Neural cell (in vitro differentiated cells): ENCODE measurements around the gene CEACAM7. TPM values are rescaled to one million over a fixed set of nuclear protein-coding genes. Genes with fewer than 3 reads are reported as not detected.

Experiments
- H2AFZ ChIP-seq: fragments of 200-600, 300-800 bp; sonication (generic), shearing (Covaris generic); 2 replicates; pipeline ENCODE4 v1.6.0; 2014; ENCODE audit warnings: low read depth, mild to moderate bottlenecking, antibody characterized with exemption, low read length, moderate library complexity
- H3F3A ChIP-seq: fragments of 200-600 bp; shearing (Covaris generic); 2 replicates; pipeline ENCODE4 v1.6.1; 2016; ENCODE audit warnings: mild to moderate bottlenecking, moderate library complexity, mixed read lengths, antibody characterized with exemption, low read length; ENCODE audit not compliant: insufficient read depth, poor library complexity, severe bottlenecking
- H3K27ac ChIP-seq: fragments of 200-600, 300-800 bp; sonication (generic), shearing (Covaris generic); 2 replicates; pipeline ENCODE4 v1.5.1; 2014; ENCODE audit warnings: mild to moderate bottlenecking, low read length, moderate library complexity
- H3K27me3 ChIP-seq: fragments of 300-800, 200-600 bp; sonication (generic), shearing (Covaris generic); 2 replicates; pipeline ENCODE4 v1.6.0; 2014; ENCODE audit warnings: mild to moderate bottlenecking, low read depth, low read length, moderate library complexity; ENCODE audit not compliant: insufficient read depth
- H3K36me3 ChIP-seq: fragments of 300-800, 200-600 bp; sonication (generic), shearing (Covaris generic); 2 replicates; pipeline ENCODE4 v1.5.1; 2014; ENCODE audit warnings: mild to moderate bottlenecking, antibody characterized with exemption, low read length, moderate library complexity; ENCODE audit not compliant: insufficient read depth
- H3K4me2 ChIP-seq: fragments of 300-800, 200-600 bp; sonication (generic), shearing (Covaris generic); 2 replicates; pipeline ENCODE4 v1.6.0; 2014; ENCODE audit warnings: mild to moderate bottlenecking, low read length
- H3K4me3 ChIP-seq: fragments of 300-800, 200-600 bp; sonication (generic), shearing (Covaris generic); 2 replicates; pipeline ENCODE4 v1.5.1; 2014; ENCODE audit warnings: mild to moderate bottlenecking, low read length, moderate library complexity
- H3K79me2 ChIP-seq: fragments of 200-600 bp; shearing (Covaris generic); replicated peaks from 2 replicates; pipeline ENCODE4 v1.6.0; 2014; ENCODE audit warnings: mild to moderate bottlenecking, low read length, moderate library complexity; ENCODE audit not compliant: insufficient read depth
- H3K9ac ChIP-seq: fragments of 300-800, 200-600 bp; sonication (generic), shearing (Covaris generic); 2 replicates; pipeline ENCODE4 v1.6.1; 2016; ENCODE audit warnings: mild to moderate bottlenecking, low read length, mixed read lengths
- H3K9me2 ChIP-seq: fragments of 200-600 bp; shearing (Covaris generic); 2 replicates; pipeline ENCODE4 v1.6.1; 2016; ENCODE audit warnings: mild to moderate bottlenecking, low read length, mixed read lengths; ENCODE audit not compliant: insufficient read depth
- H3K9me3 ChIP-seq: fragments of 200-600, 300-800 bp; sonication (generic), shearing (Covaris generic); 2 replicates; pipeline ENCODE4 v1.6.1; 2016; ENCODE audit warnings: mild to moderate bottlenecking, mixed run types, low read length, moderate library complexity, mixed read lengths
- H4K20me1 ChIP-seq: fragments of 200-600 bp; shearing (Covaris generic); 2 replicates; pipeline ENCODE4 v1.6.1; 2016; ENCODE audit warnings: mild to moderate bottlenecking, mixed run types; ENCODE audit not compliant: insufficient read depth
- CTCF ChIP-seq: fragments of 450-650 bp; IDR thresholded peaks from 2 replicates; pipeline ENCODE4 v1.5.1; 2014; ENCODE audit warnings: antibody characterized with exemption, mild to moderate bottlenecking, moderate library complexity; ENCODE audit not compliant: poor library complexity, severe bottlenecking
- EP300 ChIP-seq: fragments of 450-650 bp; conservative IDR thresholded peaks from 2 replicates; pipeline ENCODE4 v1.6.1; 2014; ENCODE audit warnings: antibody characterized with exemption, mild to moderate bottlenecking, moderate library complexity; ENCODE audit not compliant: poor library complexity, severe bottlenecking
- EZH2 ChIP-seq: fragments of 200-600, 300-800 bp; shearing (Covaris generic), sonication (generic); IDR thresholded peaks from 2 replicates; pipeline ENCODE4 v1.6.1; 2014; ENCODE audit warnings: antibody characterized with exemption, low read length, borderline replicate concordance, mild to moderate bottlenecking; ENCODE audit not compliant: insufficient read depth, poor library complexity, severe bottlenecking
- MXI1 ChIP-seq: fragments of 450-650 bp; conservative IDR thresholded peaks from 2 replicates; pipeline ENCODE4 v1.6.1; 2014; ENCODE audit warnings: antibody characterized with exemption, mild to moderate bottlenecking; ENCODE audit not compliant: poor library complexity, severe bottlenecking
- POLR2AphosphoS5 ChIP-seq: IDR thresholded peaks from 2 replicates; pipeline ENCODE4 v1.6.1; 2012
- RAD21 ChIP-seq: fragments of 450-650 bp; conservative IDR thresholded peaks from 2 replicates; pipeline ENCODE4 v1.6.1; 2014; ENCODE audit warnings: antibody characterized with exemption, mild to moderate bottlenecking, moderate library complexity
- SMC3 ChIP-seq: fragments of 450-650 bp; conservative IDR thresholded peaks from 2 replicates; pipeline ENCODE4 v1.6.1; 2014; ENCODE audit warnings: antibody characterized with exemption, mild to moderate bottlenecking, moderate library complexity; ENCODE audit not compliant: poor library complexity
- TAF1 ChIP-seq: IDR thresholded peaks from 2 replicates; pipeline ENCODE4 v1.6.1; 2012; ENCODE audit warnings: low read depth
- polyA minus RNA-seq: library from RNA; depleted of rRNA, polyadenylated mRNA; stranded (reverse); fragments of >200 nt; gene quantifications from 2 replicates; pipeline ENCODE4 v1.2.3, GENCODE V29; 2014
- polyA plus RNA-seq: library from polyadenylated mRNA; depleted of rRNA; stranded (reverse); fragments of >200 nt; gene quantifications from 2 replicates; pipeline ENCODE4 v1.2.3, GENCODE V29; 2014
- TF ChIP-seq, protein P1 (sequence below): IDR thresholded peaks from 2 replicates; pipeline ENCODE4 v1.6.1; 2012; ENCODE audit warnings: borderline replicate concordance

The CEACAM7 gene
- not detected in 2 replicates for polyA plus RNA-seq
- polyA minus RNA-seq, result not detected in 2 replicates

DNA sequence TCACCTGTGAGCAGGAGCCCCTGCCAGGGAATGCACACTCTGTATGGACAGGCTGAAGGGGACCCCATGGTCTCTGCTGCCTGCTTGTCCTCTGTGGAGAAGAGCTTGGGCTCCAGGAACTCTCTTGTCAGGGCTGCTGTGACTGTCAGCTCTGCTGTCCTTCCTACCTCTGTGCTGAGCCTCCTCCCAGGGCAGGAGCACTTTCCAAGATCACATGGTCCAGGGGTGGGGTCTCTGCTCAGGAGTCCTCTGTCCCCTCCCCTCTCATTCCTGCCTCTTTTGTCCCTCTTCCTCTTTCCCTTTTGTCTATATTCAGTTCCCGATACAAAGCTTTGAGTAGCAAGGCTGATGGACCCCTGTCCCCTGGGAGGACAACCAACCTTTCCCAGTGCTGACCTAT lies at the start of gene CEACAM7:
TSS of gene CEACAM7 (minus strand) at position 173 of the 400 bp plus-strand sequence. CDS start at position 68, 105 bp downstream.
- TF ChIP-seq CTCF (no peak), SMC3 (no peak), POLR2AphosphoS5 (no peak), MXI1 (no peak), EZH2 (no peak), TAF1 (no peak), EP300 (no peak), RAD21 (no peak)
- TF ChIP-seq, protein P1, sequence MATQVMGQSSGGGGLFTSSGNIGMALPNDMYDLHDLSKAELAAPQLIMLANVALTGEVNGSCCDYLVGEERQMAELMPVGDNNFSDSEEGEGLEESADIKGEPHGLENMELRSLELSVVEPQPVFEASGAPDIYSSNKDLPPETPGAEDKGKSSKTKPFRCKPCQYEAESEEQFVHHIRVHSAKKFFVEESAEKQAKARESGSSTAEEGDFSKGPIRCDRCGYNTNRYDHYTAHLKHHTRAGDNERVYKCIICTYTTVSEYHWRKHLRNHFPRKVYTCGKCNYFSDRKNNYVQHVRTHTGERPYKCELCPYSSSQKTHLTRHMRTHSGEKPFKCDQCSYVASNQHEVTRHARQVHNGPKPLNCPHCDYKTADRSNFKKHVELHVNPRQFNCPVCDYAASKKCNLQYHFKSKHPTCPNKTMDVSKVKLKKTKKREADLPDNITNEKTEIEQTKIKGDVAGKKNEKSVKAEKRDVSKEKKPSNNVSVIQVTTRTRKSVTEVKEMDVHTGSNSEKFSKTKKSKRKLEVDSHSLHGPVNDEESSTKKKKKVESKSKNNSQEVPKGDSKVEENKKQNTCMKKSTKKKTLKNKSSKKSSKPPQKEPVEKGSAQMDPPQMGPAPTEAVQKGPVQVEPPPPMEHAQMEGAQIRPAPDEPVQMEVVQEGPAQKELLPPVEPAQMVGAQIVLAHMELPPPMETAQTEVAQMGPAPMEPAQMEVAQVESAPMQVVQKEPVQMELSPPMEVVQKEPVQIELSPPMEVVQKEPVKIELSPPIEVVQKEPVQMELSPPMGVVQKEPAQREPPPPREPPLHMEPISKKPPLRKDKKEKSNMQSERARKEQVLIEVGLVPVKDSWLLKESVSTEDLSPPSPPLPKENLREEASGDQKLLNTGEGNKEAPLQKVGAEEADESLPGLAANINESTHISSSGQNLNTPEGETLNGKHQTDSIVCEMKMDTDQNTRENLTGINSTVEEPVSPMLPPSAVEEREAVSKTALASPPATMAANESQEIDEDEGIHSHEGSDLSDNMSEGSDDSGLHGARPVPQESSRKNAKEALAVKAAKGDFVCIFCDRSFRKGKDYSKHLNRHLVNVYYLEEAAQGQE, result no peak
- H3K36me3 ChIP-seq, result no peaks in the 10 kb centered on the region
- H2AFZ ChIP-seq, result no peak within 1 kb of the TSS
- no peaks in the 10 kb centered on the region for H3K9me3 ChIP-seq
- no peaks in the 10 kb centered on the region for H3K27me3 ChIP-seq
- H3K79me2 ChIP-seq, result no peaks in the 10 kb centered on the region
- no peak within 1 kb of the TSS for H3K4me2 ChIP-seq
- H3K9me2 ChIP-seq, result no peaks in the 10 kb centered on the region
- no peak within 1 kb of the TSS for H3K27ac ChIP-seq
- H4K20me1 ChIP-seq, result no peaks in the 10 kb centered on the region
- no peak within 1 kb of the TSS for H3K4me3 ChIP-seq
- no peak within 1 kb of the TSS for H3K9ac ChIP-seq
- H3F3A ChIP-seq, result no peaks in the 10 kb centered on the region

- H3K79me2 ChIP-seq, result no peaks in the 10 kb centered on the region
- no peaks in the 10 kb centered on the region for H3F3A ChIP-seq
- no peaks in the 10 kb centered on the region for H3K9me3 ChIP-seq
These were observed 47.1 kb upstream of the CEACAM7 start for GRCh38 chr19:41735071-41735600.

More at GRCh38 chr19:41735071-41735600, 47.1 kb upstream of the CEACAM7 start:
- Histone ChIP-seq H3K36me3 (no peaks in the 10 kb centered on the region), H3K9ac (no peak overlapping the region), H3K4me2 (no peak overlapping the region), H3K27ac (no peak overlapping the region), H3K9me2 (no peaks in the 10 kb centered on the region), H2AFZ (no peak overlapping the region), H3K4me3 (no peak overlapping the region), H3K27me3 (no peaks in the 10 kb centered on the region), H4K20me1 (no peaks in the 10 kb centered on the region)
- no peak for TF ChIP-seq EZH2
- no peak for TF ChIP-seq SMC3
- no peak for TF ChIP-seq TAF1
- no peak for TF ChIP-seq RAD21
- no peak for TF ChIP-seq CTCF
- TF ChIP-seq, protein P1, result no peak
- TF ChIP-seq POLR2AphosphoS5, result no peak
- TF ChIP-seq MXI1, result no peak
- no peak for TF ChIP-seq EP300
